LNCaP clone FGC (cell line): ENCODE measurements around the gene DUSP14.

ENCODE experiments used
- DNase-seq: peaks from one replicate; pipeline ENCODE4 v3.0.0-alpha.2; 2011; ENCODE audit warnings: low read depth
- H3K4me3 ChIP-seq: 2 replicates; pipeline ENCODE4 v1.5.1; 2011; ENCODE audit warnings: mild to moderate bottlenecking, low read depth, low read length, control low read depth
- TF ChIP-seq, protein P1 (sequence below): IDR thresholded peaks from 2 replicates; pipeline ENCODE4 v1.5.1; 2012; ENCODE audit warnings: mild to moderate bottlenecking; ENCODE audit not compliant: control insufficient read depth, insufficient read depth; ENCODE audit errors: extremely low read depth

Gene DUSP14

DNA sequence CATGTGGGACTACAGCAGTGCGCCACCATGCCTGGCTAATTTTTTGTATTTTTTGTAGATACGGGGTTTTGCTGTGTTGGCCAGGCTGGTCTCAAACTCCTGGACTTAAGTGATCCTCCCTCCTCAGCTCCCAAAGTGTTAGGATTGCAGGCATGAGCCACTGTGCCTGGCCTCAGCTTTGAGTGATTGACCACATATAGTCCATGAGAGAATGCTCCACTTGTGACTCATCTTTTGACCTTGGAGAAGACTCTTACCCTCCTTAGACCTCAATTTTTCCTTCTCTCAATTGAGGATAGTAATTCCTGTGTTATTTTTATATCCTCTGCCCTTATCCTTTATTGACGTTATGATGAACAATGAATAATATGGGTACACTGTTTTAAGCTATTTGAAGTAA, 30.9 kb upstream of the DUSP14 start:
- TF ChIP-seq, protein P1, sequence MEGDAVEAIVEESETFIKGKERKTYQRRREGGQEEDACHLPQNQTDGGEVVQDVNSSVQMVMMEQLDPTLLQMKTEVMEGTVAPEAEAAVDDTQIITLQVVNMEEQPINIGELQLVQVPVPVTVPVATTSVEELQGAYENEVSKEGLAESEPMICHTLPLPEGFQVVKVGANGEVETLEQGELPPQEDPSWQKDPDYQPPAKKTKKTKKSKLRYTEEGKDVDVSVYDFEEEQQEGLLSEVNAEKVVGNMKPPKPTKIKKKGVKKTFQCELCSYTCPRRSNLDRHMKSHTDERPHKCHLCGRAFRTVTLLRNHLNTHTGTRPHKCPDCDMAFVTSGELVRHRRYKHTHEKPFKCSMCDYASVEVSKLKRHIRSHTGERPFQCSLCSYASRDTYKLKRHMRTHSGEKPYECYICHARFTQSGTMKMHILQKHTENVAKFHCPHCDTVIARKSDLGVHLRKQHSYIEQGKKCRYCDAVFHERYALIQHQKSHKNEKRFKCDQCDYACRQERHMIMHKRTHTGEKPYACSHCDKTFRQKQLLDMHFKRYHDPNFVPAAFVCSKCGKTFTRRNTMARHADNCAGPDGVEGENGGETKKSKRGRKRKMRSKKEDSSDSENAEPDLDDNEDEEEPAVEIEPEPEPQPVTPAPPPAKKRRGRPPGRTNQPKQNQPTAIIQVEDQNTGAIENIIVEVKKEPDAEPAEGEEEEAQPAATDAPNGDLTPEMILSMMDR, result no peak
- DNase-seq, result no peak
- H3K4me3 ChIP-seq, result no peak overlapping the region

DNA sequence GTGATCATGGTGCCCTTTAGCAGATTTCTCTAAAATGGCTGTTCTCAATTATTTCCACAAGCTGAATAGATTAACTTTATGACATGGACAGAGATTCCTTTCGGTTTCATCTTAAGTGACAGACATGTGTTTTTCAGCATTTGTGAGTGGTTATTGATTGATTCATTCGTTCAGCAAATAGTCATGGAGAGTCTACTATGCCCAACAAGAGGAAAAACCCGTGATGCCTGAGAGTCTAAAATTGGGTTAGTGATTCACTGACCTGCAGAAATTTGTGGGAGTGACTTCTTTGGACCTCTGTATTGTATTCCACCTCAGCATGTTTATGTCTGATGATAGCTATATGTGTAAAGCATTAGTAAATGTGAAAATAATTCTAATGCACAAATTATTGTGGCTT, 28.0 kb upstream of the DUSP14 start:
- no peak overlapping the region for H3K4me3 ChIP-seq
- DNase-seq, result no peak
- TF ChIP-seq, protein P1, result no peak

DNA sequence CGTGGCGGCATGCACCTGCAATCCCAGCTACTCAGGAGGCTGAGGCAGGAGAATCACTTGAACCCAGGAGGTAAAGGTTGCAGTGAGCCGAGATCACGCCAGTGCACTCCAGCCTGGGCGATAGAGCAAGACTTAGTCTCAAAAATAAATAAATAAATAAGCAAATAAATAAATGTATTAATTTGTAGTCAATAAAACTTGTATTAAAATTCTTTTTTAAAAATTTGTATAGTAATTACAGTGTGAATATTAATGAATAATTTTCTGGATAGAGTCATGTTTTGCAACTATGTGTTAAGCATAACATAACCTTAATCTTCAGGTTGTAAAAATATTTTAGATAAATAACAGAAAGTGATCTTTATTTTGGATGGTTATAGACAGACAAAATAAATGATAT, 27.2 kb upstream of the DUSP14 start:
- DNase-seq, result no peak
- TF ChIP-seq, protein P1, result no peak
- no peak overlapping the region for H3K4me3 ChIP-seq

DNA sequence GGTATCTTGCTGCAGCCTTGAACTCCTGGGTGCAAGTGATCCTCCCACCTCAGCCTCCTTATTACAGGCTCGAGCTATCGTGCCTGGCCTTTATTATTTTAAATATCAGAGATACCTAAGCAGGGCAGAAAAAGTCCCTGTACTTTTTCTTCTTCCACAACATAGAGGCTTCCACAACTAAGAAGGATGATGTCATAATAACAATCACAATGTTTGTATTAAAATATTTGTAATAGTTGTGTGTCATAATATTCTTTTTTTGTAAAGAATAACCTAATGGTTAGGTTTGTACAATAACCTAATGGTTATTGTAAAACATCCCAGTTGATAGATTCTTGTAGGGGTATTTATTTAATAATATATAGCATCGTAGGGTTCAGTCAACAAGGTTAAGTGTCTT, 26.7 kb upstream of the DUSP14 start:
- no peak overlapping the region for H3K4me3 ChIP-seq
- DNase-seq, result no peak
- TF ChIP-seq, protein P1, result no peak

DNA sequence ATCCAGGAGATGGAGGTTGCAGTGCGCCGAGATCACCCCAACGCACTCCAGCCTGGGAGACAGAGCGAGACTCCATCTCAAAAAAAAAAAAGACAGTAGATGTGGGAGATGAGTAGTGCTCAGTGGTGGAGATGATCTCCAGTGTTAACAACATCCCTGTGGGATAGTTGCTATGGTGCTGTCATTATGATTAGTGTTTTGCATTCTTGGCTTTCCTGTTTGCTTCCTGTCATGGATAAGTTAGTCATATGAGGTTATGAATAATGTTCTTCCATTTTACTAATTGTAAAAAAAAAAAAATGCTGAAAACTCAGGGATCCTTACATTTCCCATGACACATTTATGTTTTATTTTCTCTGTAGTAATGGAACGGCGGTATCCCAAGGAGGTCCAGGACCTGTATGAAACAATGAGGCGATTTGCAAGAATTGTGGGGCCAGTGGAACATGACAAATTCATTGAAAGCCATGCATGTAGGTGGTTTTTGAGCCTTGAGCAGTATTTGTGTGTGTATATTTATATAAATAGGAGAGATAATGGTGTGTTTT, 24.5 kb upstream of the DUSP14 start:
- no peak for DNase-seq
- no peak overlapping the region for H3K4me3 ChIP-seq
- TF ChIP-seq, protein P1, result no peak

DNA sequence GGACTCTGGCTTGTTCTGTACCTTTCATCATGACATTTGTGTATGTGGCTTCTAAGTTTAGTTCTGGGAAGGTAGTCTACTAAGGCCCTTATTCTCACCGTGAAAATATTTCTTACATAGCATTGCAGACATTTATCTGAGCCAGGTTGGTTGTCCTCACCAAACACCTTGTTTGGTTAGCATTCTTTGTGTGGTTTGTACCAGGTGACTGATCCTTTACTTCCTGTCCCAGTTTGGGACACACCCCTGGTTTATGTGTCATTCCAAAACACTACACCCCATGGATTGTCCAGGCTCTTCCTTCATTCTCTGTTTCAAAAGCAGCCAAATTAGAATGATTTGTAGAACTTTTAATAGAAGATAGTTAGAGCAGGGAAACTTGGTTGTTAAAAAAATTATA, 23.2 kb upstream of the DUSP14 start:
- DNase-seq, result no peak
- no peak overlapping the region for H3K4me3 ChIP-seq
- TF ChIP-seq, protein P1, result no peak

DNA sequence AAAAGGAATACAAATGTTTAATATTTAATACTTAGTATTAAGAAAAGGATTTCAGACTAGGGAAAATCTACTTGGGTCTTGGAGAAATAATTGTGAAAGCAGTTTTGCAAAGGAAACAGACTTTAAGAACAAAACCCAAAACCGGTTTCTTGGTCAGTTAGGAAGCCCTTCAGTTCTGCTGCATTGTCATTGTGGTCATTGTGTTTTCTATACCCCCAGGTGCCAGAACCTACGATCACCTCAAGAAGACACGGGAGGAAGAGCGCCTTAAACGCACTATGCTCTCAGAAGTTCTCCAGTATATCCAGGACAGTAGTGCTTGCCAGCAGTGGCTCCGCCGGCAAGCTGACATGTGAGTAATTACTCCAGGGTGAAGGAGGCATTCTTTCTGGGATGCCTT, 19.5 kb upstream of the DUSP14 start:
- no peak overlapping the region for H3K4me3 ChIP-seq
- TF ChIP-seq, protein P1, result no peak
- no peak for DNase-seq
